Activated B cell treated with CpG ODN at 0.5 μM for 24 hours (primary cell): ENCODE data around the gene C19orf25. TPM values are rescaled to one million over a fixed set of nuclear protein-coding genes. Genes with fewer than 3 reads are reported as not detected.

Experiments used
- ATAC-seq: fragments of 200-7000 bp; cut with Tn5 transposase; one replicate; pipeline ENCODE4 v1.10.0; 2021; ENCODE audit warnings: low read depth, mild to moderate bottlenecking, moderate library complexity
- CTCF ChIA-PET: fragments of 350-600 bp; sonication (Branson Sonifier 250); formaldehyde crosslinking; loops from one replicate; lab custom pipeline; 2021; ENCODE audit warnings: antibody characterized with exemption; lab: Charles Lee
- POLR2A ChIA-PET: fragments of 350-600 bp; sonication (Branson Sonifier 250); formaldehyde crosslinking; loops from one replicate; lab custom pipeline; 2021; ENCODE audit warnings: antibody characterized with exemption; lab: Charles Lee
- DNase-seq: peaks from one replicate; pipeline ENCODE4 v3.0.0; 2022
- H3K27ac Mint-ChIP-seq: one replicate; pipeline ENCODE4 v1.8.0; 2020; ENCODE audit warnings: mixed read lengths
- H3K27me3 Mint-ChIP-seq: one replicate; pipeline ENCODE4 v1.8.0; 2021; ENCODE audit warnings: mixed read lengths
- H3K36me3 Mint-ChIP-seq: one replicate; pipeline ENCODE4 v1.8.0; 2021; ENCODE audit warnings: low read depth, mixed read lengths
- H3K4me1 Mint-ChIP-seq: one replicate; pipeline ENCODE4 v1.8.0; 2021; ENCODE audit warnings: mixed read lengths
- H3K4me3 Mint-ChIP-seq: one replicate; pipeline ENCODE4 v1.8.0; 2020; ENCODE audit warnings: mild to moderate bottlenecking, mixed read lengths
- H3K9me3 Mint-ChIP-seq: one replicate; pipeline ENCODE4 v1.8.0; 2020; ENCODE audit warnings: mixed read lengths
- CTCF ChIP-seq: fragments of 200-600 bp; IDR thresholded peaks from one replicate; pipeline ENCODE4 v1.8.0; 2022; ENCODE audit warnings: antibody characterized with exemption, mild to moderate bottlenecking
- intact Hi-C: fragments of 100-400 bp; cut with micrococcal nuclease; formaldehyde crosslinking; loops from one replicate; pipeline ENCODE4 v1.15.1; 2024
- total RNA-seq: library from RNA; stranded (reverse); gene quantifications from 2 replicates; pipeline ENCODE4 v1.2.3, GENCODE V29; 2022

The C19orf25 gene
- total RNA-seq, 1 donor from 2014 or later: 55.7 TPM

- peak; percentile 20 for ATAC-seq
- POLR2A ChIA-PET: interaction anchor here (0.6 to 1.7 kb wide), 5 partner anchors 9 to 202 kb away, joined by 3 to 10 read pairs (median 5); partner anchors contain the start of genes CIRBP and REEP6
- Mint-ChIP-seq H3K36me3 (peaks cover 8% of the 10 kb centered on the region), H3K27ac (no peak overlapping the region), H3K9me3 (no peaks in the 10 kb centered on the region), H3K4me1 (peaks cover 25% of the 10 kb centered on the region), H3K27me3 (peaks cover 2% of the 10 kb centered on the region), H3K4me3 (peak overlapping the region; percentile 65)
- DNase-seq: no peak
- TF ChIP-seq CTCF: no peak
- intact Hi-C loops: loop anchor here (2.0 kb wide), 2 partner anchors 26 to 42 kb away; partner anchors contain the start of gene ADAMTSL5
- CTCF ChIA-PET: interaction anchor here (0.8 kb wide), 1 partner anchor 26 kb away, joined by 4 read pairs; no protein-coding TSS in a partner anchor
Measured at GRCh38 chr19:1471010-1471514, 8.0 kb downstream of the C19orf25 start.

- Mint-ChIP-seq H3K4me3 (peak overlapping the region; percentile 76), H3K4me1 (peaks cover 25% of the 10 kb centered on the region), H3K9me3 (no peaks in the 10 kb centered on the region), H3K27me3 (peaks cover 2% of the 10 kb centered on the region), H3K36me3 (peaks cover 8% of the 10 kb centered on the region), H3K27ac (no peak overlapping the region)
- TF ChIP-seq CTCF: no peak
- intact Hi-C loops: loop anchor here (2.0 kb wide), 2 partner anchors 26 to 42 kb away; partner anchors contain the start of gene ADAMTSL5
- DNase-seq (peak; percentile 57), ATAC-seq (peak; percentile 69)
- POLR2A ChIA-PET: interaction anchor here (0.6 to 1.7 kb wide), 2 partner anchors 20 to 39 kb away, joined by 4 to 8 read pairs; partner anchors contain the start of gene REEP6
- CTCF ChIA-PET: no interaction called here
Measured at GRCh38 chr19:1470305-1471009, 8.6 kb downstream of the C19orf25 start.

- CTCF ChIA-PET: no interaction called here
- POLR2A ChIA-PET: interaction anchor here (0.9 kb wide), 1 partner anchor 27 kb away, joined by 4 read pairs; no protein-coding TSS in a partner anchor
- no peak for TF ChIP-seq CTCF
- intact Hi-C loops: loop anchor here (2.0 kb wide), 2 partner anchors 25 to 43 kb away; partner anchors contain the start of gene ADAMTSL5
- Mint-ChIP-seq H3K4me3 (peak overlapping the region; percentile 76), H3K9me3 (no peaks in the 10 kb centered on the region), H3K27ac (no peak overlapping the region), H3K27me3 (peaks cover 2% of the 10 kb centered on the region), H3K4me1 (peaks cover 25% of the 10 kb centered on the region), H3K36me3 (peaks cover 5% of the 10 kb centered on the region)
- no peak for DNase-seq
- ATAC-seq: no peak
Measured at GRCh38 chr19:1470055-1470304, 9.0 kb downstream of the C19orf25 start.

- peaks cover 2% of the 10 kb centered on the region for H3K27me3 Mint-ChIP-seq
- peak overlapping the region; percentile 76 for H3K4me3 Mint-ChIP-seq
- POLR2A ChIA-PET: interaction anchor here (0.9 to 1.4 kb wide), 3 partner anchors 16 to 28 kb away, joined by 4 to 5 read pairs (median 4); no protein-coding TSS in a partner anchor
- peaks cover 25% of the 10 kb centered on the region for H3K4me1 Mint-ChIP-seq
- DNase-seq: peak; percentile 54
- peaks cover 2% of the 10 kb centered on the region for H3K36me3 Mint-ChIP-seq
- ATAC-seq: peak; percentile 21
- H3K9me3 Mint-ChIP-seq: no peaks in the 10 kb centered on the region
- intact Hi-C loops: loop anchor here (2.0 to 10.0 kb wide), 3 partner anchors 25 to 295 kb away; partner anchors contain the start of gene ADAMTSL5
- CTCF ChIA-PET: interaction anchor here (1.0 to 1.5 kb wide), 2 partner anchors 8 to 24 kb away, joined by 4 to 6 read pairs; no protein-coding TSS in a partner anchor
- no peak for TF ChIP-seq CTCF
- no peak overlapping the region for H3K27ac Mint-ChIP-seq
Measured at GRCh38 chr19:1469255-1470054, 9.6 kb downstream of the C19orf25 start.
